Stimulated activated effector memory CD8-positive, alpha-beta T cell treated with anti-CD3 and anti-CD28 coated beads, Interleukin-12 subunit alpha, Interleukin-12 subunit beta, amount 100 ng/mL, for 72 hours (primary cell): ENCODE results near the gene MTAP.

Source experiments
- ATAC-seq: fragments of 150-1000 bp; cut with Tn5 transposase; 2 replicates; pipeline ENCODE4 v1.10.0; 2021
- DNase-seq, 2 donors: peaks; one replicate each; pipeline ENCODE4 v3.0.0; 2021 to 2022; ENCODE audit warnings: low spot score in 2 of 2
- H3K27ac Mint-ChIP-seq: one replicate; pipeline ENCODE4 v1.8.0; 2022; ENCODE audit warnings: mild to moderate bottlenecking, mixed read lengths
- H3K36me3 Mint-ChIP-seq: one replicate; pipeline ENCODE4 v1.8.0; 2022; ENCODE audit warnings: mild to moderate bottlenecking, mixed read lengths
- H3K4me1 Mint-ChIP-seq: one replicate; pipeline ENCODE4 v1.8.0; 2022; ENCODE audit warnings: mixed read lengths
- H3K4me3 Mint-ChIP-seq: one replicate; pipeline ENCODE4 v1.8.0; 2022; ENCODE audit warnings: mild to moderate bottlenecking, mixed read lengths
- H3K9me3 Mint-ChIP-seq: one replicate; pipeline ENCODE4 v1.8.0; 2022; ENCODE audit warnings: mixed read lengths

Gene MTAP

DNA sequence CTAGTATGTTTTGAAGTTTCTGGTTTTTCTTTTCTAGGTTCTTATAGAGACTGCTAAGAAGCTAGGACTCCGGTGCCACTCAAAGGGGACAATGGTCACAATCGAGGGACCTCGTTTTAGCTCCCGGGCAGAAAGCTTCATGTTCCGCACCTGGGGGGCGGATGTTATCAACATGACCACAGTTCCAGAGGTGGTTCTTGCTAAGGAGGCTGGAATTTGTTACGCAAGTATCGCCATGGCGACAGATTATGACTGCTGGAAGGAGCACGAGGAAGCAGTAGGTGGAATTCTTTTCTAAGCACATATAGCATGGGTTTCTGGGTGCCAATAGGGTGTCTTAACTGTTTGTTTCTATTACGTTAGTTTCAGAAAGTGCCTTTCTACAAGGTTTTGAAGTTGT is 52.2 kb downstream of the MTAP start:
- Mint-ChIP-seq H3K4me1 (peaks cover 21% of the 10 kb centered on the region), H3K36me3 (peaks cover 70% of the 10 kb centered on the region), H3K9me3 (no peaks in the 10 kb centered on the region), H3K4me3 (no peak overlapping the region), H3K27ac (no peak overlapping the region)
- ATAC-seq (no peak), DNase-seq (no peak)

DNA sequence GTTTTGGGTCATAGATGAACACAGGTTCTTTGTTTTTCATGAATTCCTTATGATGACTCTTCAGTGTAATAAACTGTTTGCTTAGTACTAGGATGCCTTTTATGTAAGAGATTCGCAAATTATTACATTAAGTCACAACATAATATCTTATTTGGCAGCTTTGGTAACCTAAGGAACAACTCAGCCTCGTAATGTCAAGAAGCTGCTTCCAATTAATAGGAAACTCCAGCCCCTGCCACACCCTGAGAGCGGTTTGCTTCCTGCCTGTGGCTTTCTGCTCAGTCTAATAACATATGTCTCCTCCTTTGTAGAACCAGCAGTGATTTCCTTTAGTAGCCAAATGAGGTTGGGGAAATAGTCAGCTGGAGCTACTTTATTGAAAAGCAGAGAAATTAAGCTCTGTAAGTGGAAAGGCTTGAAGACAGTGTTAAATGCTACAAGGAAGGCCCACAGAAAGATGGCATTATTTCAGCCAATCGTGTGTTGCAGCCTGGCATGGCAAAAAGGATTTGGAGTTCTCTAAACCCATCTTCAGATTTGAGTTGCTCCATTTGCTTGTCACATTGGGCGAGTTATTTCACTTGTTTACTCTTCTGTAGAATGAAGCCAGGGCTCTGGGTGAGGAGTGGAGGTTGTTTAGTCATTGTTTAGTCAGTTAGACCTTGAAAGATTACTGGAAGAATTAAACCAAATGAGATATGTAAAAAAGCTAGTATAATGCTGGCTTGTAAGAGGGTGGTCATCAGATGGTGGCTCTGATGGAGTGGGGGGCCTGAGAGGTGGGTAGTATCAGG is 54.1 kb downstream of the MTAP start:
- DNase-seq (no peak), ATAC-seq (no peak)
- Mint-ChIP-seq H3K4me1 (peaks cover 17% of the 10 kb centered on the region), H3K4me3 (no peak overlapping the region), H3K9me3 (no peaks in the 10 kb centered on the region), H3K36me3 (peaks cover 86% of the 10 kb centered on the region), H3K27ac (peak overlapping the region; percentile 8)

DNA sequence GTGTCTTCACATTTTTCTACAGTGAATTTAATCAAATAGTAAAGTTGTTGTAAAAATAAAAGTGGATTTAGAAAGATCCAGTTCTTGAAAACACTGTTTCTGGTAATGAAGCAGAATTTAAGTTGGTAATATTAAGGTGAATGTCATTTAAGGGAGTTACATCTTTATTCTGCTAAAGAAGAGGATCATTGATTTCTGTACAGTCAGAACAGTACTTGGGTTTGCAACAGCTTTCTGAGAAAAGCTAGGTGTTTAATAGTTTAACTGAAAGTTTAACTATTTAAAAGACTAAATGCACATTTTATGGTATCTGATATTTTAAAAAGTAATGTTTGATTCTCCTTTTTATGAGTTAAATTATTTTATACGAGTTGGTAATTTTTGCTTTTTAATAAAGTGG is 60.4 kb downstream of the MTAP start:
- no peak overlapping the region for H3K27ac Mint-ChIP-seq
- ATAC-seq (no peak), DNase-seq (no peak)
- no peak overlapping the region for H3K4me3 Mint-ChIP-seq
- H3K9me3 Mint-ChIP-seq: no peaks in the 10 kb centered on the region
- no peaks in the 10 kb centered on the region for H3K4me1 Mint-ChIP-seq
- H3K36me3 Mint-ChIP-seq: peaks cover 63% of the 10 kb centered on the region

DNA sequence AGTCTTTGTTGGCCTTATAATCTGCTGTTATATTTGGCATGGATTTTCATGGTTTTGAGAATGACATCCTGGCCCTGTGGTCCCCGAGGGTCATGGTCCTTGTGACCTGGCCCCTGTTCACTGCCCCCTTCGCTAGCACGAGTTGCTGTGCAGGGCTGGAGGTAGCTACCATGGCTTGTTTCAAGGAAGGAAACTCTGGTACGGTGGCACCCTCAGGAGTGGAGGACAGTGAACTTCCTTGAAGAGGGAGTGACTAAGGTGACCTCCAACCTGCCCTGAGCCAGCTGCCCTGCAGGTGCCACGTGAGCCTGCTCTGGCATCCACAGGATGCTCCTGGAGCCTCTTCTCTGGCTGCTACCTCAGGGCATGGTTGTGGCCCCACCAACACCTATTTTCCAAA is 62.1 kb downstream of the MTAP start:
- Mint-ChIP-seq H3K9me3 (no peaks in the 10 kb centered on the region), H3K4me3 (no peak overlapping the region), H3K27ac (no peak overlapping the region), H3K4me1 (no peaks in the 10 kb centered on the region), H3K36me3 (peaks cover 47% of the 10 kb centered on the region)
- DNase-seq (no peak), ATAC-seq (no peak)

DNA sequence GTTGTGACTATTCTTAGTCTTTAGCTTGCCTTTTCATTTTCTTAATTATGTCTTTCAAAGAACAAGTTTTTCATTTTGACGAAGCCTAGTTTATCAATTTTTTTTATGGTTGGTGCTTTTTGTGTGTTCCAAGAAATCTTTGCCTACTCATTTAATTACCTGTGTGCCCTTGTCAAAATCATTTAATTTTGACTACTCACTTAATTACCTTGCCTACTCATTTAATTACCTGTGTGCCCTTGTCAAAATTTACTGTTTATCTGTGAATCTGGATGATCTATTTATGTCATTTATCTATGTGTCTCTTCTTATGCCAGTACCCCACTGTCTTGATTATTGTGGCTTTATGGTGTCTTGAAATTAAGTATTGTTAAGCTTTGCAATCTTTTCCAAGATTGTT is 63.9 kb downstream of the MTAP start:
- H3K4me3 Mint-ChIP-seq: no peak overlapping the region
- no peaks in the 10 kb centered on the region for H3K4me1 Mint-ChIP-seq
- no peak overlapping the region for H3K27ac Mint-ChIP-seq
- DNase-seq (no peak), ATAC-seq (peak; percentile 53)
- peaks cover 31% of the 10 kb centered on the region for H3K36me3 Mint-ChIP-seq
- no peaks in the 10 kb centered on the region for H3K9me3 Mint-ChIP-seq

DNA sequence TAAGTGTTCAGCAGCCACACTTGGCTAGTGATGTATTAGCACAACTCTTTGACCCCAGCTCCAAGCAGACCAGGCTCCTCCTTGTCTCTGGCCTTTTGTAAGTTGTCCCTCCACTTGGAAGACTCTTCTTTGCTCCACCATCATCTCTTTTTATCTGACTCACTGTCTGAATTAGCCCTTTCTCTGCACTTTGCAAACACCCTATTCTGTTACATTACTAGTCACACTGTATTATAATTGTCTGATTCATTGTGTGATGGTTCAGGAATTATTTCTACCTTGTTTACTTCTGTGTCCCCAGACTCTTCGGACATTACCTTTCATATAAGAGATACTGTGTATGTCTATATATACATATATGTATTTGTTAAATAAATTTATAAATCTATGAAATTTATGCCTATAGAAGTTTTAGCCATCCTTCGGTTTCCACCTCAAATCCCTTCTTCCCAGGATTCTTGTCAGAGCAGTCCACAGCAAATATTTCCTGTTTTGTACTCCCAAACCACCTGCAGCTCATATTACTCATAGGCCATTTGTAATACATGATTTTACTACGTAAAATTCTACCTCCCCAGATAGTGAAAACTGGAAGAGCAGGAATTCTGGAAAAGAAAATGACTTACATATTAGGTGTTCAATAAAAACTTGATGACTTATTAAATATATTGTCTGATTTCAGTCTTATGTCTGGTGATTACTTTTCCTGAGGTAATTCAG is 69.0 kb downstream of the MTAP start:
- DNase-seq (no peak), ATAC-seq (no peak)
- Mint-ChIP-seq H3K9me3 (peaks cover 6% of the 10 kb centered on the region), H3K36me3 (peaks cover 4% of the 10 kb centered on the region), H3K27ac (no peak overlapping the region), H3K4me1 (peaks cover 7% of the 10 kb centered on the region), H3K4me3 (no peak overlapping the region)

DNA sequence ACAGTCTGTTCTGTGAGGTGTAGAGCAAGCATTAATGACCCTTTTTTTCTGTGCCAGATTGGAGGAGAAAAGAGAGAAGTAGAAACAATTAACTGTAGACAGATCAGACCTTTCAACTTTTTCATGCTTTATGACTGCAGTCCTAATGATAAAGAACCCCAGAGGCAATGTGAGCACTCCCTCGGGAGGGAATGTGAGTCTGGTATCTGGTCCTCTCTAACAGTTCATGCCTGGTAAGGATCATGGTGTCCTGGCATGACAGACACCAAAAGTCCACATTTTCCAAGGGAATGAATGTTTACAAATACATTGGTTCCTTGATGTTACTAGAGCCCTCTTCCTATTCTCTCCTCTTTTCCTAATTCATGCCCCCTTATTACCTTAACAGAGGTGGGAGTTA is 70.3 kb downstream of the MTAP start:
- ATAC-seq (no peak), DNase-seq (no peak)
- peaks cover 7% of the 10 kb centered on the region for H3K4me1 Mint-ChIP-seq
- H3K9me3 Mint-ChIP-seq: peaks cover 6% of the 10 kb centered on the region
- H3K36me3 Mint-ChIP-seq: no peaks in the 10 kb centered on the region
- no peak overlapping the region for H3K4me3 Mint-ChIP-seq
- H3K27ac Mint-ChIP-seq: no peak overlapping the region

DNA sequence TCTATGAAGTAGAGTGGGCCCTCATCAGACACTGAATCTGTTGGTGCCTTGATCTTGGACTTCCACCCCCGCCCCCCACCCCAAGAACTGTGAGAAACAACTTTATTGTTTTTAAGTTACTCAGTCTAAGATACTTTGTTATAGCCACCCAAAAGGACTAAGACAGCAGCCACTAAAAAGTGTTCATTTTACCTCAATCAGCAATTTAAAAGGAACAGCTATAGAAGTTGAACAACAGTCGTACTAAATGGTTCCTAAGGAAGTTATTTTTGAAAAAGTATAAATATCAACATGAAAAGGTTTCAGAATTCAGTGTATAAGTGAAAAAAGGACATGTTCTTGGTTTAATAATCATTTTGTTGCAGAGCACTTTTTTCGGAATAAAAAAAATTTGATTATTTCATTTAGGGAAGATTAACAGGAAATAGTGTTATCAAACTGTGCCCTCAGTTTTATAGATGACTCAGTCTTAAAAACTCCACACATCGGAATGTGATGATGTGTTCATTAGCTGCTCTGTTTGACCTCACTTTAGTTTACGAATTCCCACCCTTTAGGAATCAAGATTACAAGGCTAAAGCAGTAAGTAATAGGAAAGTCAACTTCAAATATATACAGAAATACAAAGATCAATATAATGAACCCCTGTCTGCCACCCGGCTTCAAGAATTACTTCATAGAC is 71.2 kb downstream of the MTAP start:
- Mint-ChIP-seq H3K4me1 (peaks cover 7% of the 10 kb centered on the region), H3K9me3 (peaks cover 6% of the 10 kb centered on the region), H3K27ac (no peak overlapping the region), H3K36me3 (no peaks in the 10 kb centered on the region), H3K4me3 (no peak overlapping the region)
- no peak for DNase-seq
- no peak for ATAC-seq

DNA sequence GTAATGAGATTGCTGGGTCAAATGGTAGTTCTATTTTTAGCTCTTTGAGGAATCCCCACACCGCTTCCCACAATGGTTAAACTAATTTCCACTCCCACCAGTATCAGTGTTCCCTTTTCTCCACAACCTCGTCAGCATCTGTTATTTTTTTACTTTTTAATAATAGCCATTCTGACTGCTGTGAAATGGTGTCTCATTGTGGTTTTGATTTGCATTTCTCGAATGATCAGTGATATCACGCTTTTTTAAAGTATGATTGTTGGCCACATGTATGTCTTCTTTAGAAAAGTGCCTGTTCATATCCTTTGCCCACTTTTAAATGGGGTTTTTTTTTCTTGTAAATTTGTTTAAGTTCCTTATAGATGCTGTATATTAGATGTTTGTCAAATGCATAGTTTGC is 73.5 kb downstream of the MTAP start:
- Mint-ChIP-seq H3K27ac (no peak overlapping the region), H3K9me3 (peaks cover 6% of the 10 kb centered on the region), H3K36me3 (no peaks in the 10 kb centered on the region), H3K4me1 (peaks cover 7% of the 10 kb centered on the region), H3K4me3 (no peak overlapping the region)
- no peak for ATAC-seq
- no peak for DNase-seq

DNA sequence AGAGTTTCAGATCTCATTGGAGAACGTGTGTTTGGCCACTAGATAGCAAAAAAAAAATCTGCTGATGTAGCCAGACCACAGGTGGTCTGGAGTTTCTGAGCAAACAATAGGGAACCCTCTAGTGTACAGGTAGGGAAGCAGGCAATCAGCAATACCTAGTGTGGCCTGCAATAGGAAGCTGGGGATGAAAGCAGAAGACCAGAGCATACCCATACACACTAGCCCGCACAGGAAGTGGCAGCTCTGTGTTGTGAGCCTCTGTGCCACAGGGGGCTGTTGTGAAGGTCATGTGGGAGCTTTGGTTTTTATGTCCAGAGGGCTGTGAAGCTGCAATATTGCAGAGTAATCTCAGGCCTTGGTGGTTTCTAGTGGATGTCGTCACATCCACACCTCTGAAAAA is 81.2 kb downstream of the MTAP start:
- Mint-ChIP-seq H3K9me3 (peaks cover 3% of the 10 kb centered on the region), H3K4me3 (no peak overlapping the region), H3K4me1 (peaks cover 7% of the 10 kb centered on the region), H3K27ac (no peak overlapping the region), H3K36me3 (no peaks in the 10 kb centered on the region)
- DNase-seq: no peak
- ATAC-seq: peak; percentile 79

DNA sequence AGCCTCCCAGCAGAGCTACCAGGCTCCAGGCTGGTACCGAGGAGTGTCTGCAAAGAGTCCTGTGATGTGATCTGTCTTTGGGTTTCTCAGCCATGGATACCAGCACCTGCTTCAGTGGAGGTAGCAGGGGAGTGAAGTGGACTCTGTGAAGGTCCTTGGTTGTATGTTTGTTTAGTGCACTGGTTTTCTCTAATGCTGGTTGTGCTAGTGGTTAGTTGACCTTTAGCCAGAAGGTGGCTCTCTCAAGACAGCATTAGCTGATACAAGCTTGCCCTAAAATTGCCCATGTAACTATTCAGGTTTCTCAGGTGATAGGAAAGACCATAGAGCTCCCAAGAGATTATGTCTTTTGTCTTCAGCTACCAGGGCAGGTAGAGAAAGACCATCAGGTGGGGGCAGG is 87.2 kb downstream of the MTAP start:
- Mint-ChIP-seq H3K27ac (no peak overlapping the region), H3K9me3 (peaks cover 7% of the 10 kb centered on the region), H3K36me3 (no peaks in the 10 kb centered on the region), H3K4me3 (no peak overlapping the region), H3K4me1 (no peaks in the 10 kb centered on the region)
- no peak for ATAC-seq
- DNase-seq: no peak

DNA sequence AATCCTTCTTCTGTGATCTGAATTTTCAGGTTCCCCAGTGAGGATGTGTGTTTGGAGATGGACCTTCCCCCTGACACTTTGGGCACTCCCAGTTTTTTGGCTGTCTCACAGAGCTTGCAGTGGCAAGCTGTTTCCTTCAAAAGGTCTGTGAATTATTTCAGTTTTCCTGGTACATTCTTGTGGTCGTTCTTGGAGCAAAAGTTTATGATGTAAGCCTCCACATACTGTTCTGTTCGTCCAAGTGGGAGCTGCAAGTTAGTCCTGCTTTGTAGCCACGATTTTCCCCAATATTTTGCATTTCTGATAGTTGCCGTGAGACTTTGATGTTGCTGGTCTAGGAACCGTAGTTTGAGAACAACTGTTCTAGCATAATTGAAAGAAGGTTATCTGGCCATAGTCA is 88.3 kb downstream of the MTAP start:
- H3K36me3 Mint-ChIP-seq: no peaks in the 10 kb centered on the region
- no peak overlapping the region for H3K4me3 Mint-ChIP-seq
- no peak overlapping the region for H3K27ac Mint-ChIP-seq
- H3K9me3 Mint-ChIP-seq: peaks cover 7% of the 10 kb centered on the region
- H3K4me1 Mint-ChIP-seq: no peaks in the 10 kb centered on the region
- no peak for DNase-seq
- no peak for ATAC-seq

DNA sequence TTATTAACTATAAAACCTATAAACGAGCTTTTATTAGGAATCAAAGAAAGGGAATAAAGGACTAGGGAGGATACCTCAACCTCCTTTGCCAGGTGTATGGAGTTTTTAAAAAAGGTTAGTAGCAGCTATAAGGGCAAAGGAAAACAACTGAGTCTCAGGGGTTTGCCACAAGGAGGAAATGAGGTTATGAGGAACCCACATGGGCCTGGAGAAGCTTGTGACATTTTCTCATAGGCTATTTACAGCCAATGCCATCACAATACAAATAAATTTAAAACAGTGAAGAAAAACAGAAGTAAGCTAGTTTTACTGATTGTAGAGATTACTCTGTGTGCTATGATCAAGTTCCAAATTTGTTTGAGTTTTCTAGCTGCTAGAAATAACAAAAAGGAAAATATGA is 99.1 kb downstream of the MTAP start:
- no peaks in the 10 kb centered on the region for H3K4me1 Mint-ChIP-seq
- H3K4me3 Mint-ChIP-seq: no peak overlapping the region
- no peaks in the 10 kb centered on the region for H3K36me3 Mint-ChIP-seq
- peaks cover 31% of the 10 kb centered on the region for H3K9me3 Mint-ChIP-seq
- DNase-seq (no peak), ATAC-seq (no peak)
- no peak overlapping the region for H3K27ac Mint-ChIP-seq

DNA sequence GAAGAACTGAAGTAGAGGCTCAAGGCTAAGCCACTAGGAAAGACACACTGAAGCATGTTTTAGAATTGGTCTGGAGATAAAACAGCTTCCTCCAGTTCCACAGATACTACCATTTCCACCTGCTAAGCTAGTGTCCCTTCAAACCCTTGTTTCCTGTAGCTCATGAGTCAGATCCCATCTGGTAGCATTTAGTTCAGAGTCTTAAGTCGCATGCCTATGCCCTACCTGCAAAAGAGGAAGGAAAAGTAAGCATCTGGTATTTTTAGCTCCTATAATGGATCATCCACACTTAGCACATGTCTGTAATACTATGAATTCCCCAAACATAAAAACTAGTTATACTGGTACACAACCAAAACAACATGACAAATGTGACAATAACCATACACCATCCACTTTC is 99.7 kb downstream of the MTAP start:
- H3K4me1 Mint-ChIP-seq: no peaks in the 10 kb centered on the region
- no peak overlapping the region for H3K4me3 Mint-ChIP-seq
- H3K27ac Mint-ChIP-seq: no peak overlapping the region
- H3K9me3 Mint-ChIP-seq: peaks cover 31% of the 10 kb centered on the region
- DNase-seq (no peak), ATAC-seq (no peak)
- no peaks in the 10 kb centered on the region for H3K36me3 Mint-ChIP-seq

DNA sequence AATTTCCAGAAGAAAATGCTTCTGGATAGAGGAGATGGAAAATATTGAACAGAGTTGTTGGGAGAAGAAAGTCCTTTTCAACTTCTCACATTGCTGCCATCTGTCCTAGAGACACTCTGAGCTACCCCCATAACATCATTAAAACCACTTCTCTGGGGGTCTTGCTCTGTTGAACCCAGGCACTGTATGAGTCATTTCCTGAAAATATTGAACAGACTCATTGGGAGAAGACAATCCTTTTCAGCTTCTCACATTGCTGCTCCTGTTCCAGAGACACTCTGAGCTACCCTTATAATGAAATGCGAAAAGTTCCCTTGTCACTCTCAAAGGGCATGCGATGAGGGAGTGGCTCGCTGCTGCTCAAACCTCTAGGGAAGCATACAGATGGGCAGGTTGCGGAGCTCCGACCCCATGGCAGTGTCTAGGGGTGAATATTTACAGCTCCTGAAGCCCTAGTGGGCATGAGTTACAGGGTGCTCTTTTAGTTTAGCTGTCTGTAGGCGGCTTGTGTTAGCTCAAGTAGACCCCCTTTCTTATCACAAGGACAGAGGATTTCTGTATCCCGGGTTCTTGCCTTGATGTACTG is 101.0 kb downstream of the MTAP start:
- peaks cover 37% of the 10 kb centered on the region for H3K9me3 Mint-ChIP-seq
- H3K4me3 Mint-ChIP-seq: no peak overlapping the region
- ATAC-seq: no peak
- H3K36me3 Mint-ChIP-seq: no peaks in the 10 kb centered on the region
- H3K4me1 Mint-ChIP-seq: no peaks in the 10 kb centered on the region
- no peak for DNase-seq
- no peak overlapping the region for H3K27ac Mint-ChIP-seq
